ENCODE measurements around the gene FAM120AOS. TPM values are rescaled to one million over a fixed set of nuclear protein-coding genes. Genes with fewer than 3 reads are reported as not detected.

FAM120AOS gene
- total and polyA plus RNA-seq, 2 of the 8 experiments (the other 6 are each of a cell fraction or from before 2014, with no cell fraction given) = 29.6 to 37.6 TPM

GRCh38 chr9:93437996-93438395 is 15.4 kb downstream of the FAM120AOS start:
- H3K14ac ChIP-seq (ENCODE audit: insufficient read length) = no peak overlapping the region
- H2AK5ac ChIP-seq (ENCODE audit: low read depth, low read length) = no peak overlapping the region
- H2BK5ac ChIP-seq (ENCODE audit: low read depth, low read length) = no peak overlapping the region
- no peaks in the 10 kb centered on the region for H3K79me1 ChIP-seq (ENCODE audit: low read depth, low read length)
- no peak overlapping the region for H3K27ac ChIP-seq (ENCODE audit: low read depth, low read length)
- H4K91ac ChIP-seq (replicated peaks; ENCODE audit: insufficient read length, low read length) = no peak overlapping the region
- H3K4me3 ChIP-seq (ENCODE audit: extremely low read depth in 1 of 4, insufficient read depth in 2 of 4, low read depth in 3 of 4, low read length in 4 of 4) = no peak overlapping the region
- no peaks in the 10 kb centered on the region for H3K27me3 ChIP-seq (replicated peaks in 1 of 4; ENCODE audit: control insufficient read depth in 3 of 4, extremely low read depth in 1 of 4, insufficient read depth in 3 of 4, low read length in 3 of 4)
- H2AFZ ChIP-seq (ENCODE audit: low read length) = no peak overlapping the region
- no peak overlapping the region for H4K8ac ChIP-seq (ENCODE audit: extremely low read depth, insufficient read depth, low read length)
- no peaks in the 10 kb centered on the region for H3K23me2 ChIP-seq (ENCODE audit: low read depth, low read length)
- H3K4me2 ChIP-seq (ENCODE audit: insufficient read depth in 1 of 2, low read depth in 2 of 2, low read length in 2 of 2) = no peak overlapping the region
- H3K36me3 ChIP-seq (ENCODE audit: control insufficient read depth in 2 of 4, insufficient read depth in 4 of 4, low read length in 3 of 4) = no peaks in the 10 kb centered on the region
- no peak overlapping the region for H2BK120ac ChIP-seq (replicated peaks; ENCODE audit: low read depth, low read length)
- no peaks in the 10 kb centered on the region for H4K20me1 ChIP-seq (replicated peaks in 1 of 2; ENCODE audit: control insufficient read depth in 1 of 2, insufficient read depth in 2 of 2, low read length in 2 of 2)
- H3K79me2 ChIP-seq (ENCODE audit: control insufficient read depth in 1 of 2, insufficient read depth in 2 of 2, low read length in 2 of 2) = no peaks in the 10 kb centered on the region
- FAIRE-seq (no peak), DNase-seq (ENCODE audit: low read depth in 1 of 2, low spot score in 2 of 2) (no peak)
- H2BK15ac ChIP-seq (ENCODE audit: low read length) = no peak overlapping the region
- POLR2A ChIA-PET (ENCODE audit: partially characterized antibody) = no interaction called here
- no peak overlapping the region for H2BK12ac ChIP-seq (ENCODE audit: low read depth, low read length)
- H3K23ac ChIP-seq (ENCODE audit: insufficient read length) = no peak overlapping the region
- no peak overlapping the region for H2BK20ac ChIP-seq (ENCODE audit: low read length)
- no peak overlapping the region for H3K4ac ChIP-seq (replicated peaks; ENCODE audit: insufficient read length, low read depth, low read length)
- 82% methylated on average over 2 of the region's 2 CpGs; no CpG with 5 or more reads in 1 of the 2 experiments for WGBS, 2 experiments (ENCODE audit: extremely low coverage in 1 of 2, insufficient coverage in 1 of 2, insufficient read length in 1 of 2, insufficient replicate concordance in 2 of 2, low coverage in 1 of 2, low lambda C conversion rate in 2 of 2, missing lambda C conversion rate in 1 of 2)
- H3K4me1 ChIP-seq (replicated peaks in 1 of 4; ENCODE audit: control insufficient read depth in 3 of 4, insufficient read depth in 4 of 4, low read length in 3 of 4) = no peaks in the 10 kb centered on the region; a peak in 1 of 7 replicates
- no peak overlapping the region for H3K18ac ChIP-seq (ENCODE audit: extremely low read depth, low read length)
- H3K9ac ChIP-seq (replicated peaks in 1 of 4; ENCODE audit: extremely low read depth in 1 of 4, low read depth in 3 of 4, low read length in 3 of 4) = no peak overlapping the region
- CTCF ChIA-PET (ENCODE audit: partially characterized antibody) = no interaction called here
- H4K5ac ChIP-seq (ENCODE audit: insufficient read length, low read depth, low read length) = no peak overlapping the region
- H3K9me3 ChIP-seq (ENCODE audit: insufficient read depth in 2 of 2, low read depth in 1 of 2, low read length in 1 of 2) = no peaks in the 10 kb centered on the region
- no peak overlapping the region for H3K56ac ChIP-seq (replicated peaks; ENCODE audit: insufficient read length, low read depth, low read length)
- TF ChIP-seq RBBP5 (IDR thresholded peaks at IDR 0.05; ENCODE audit: borderline replicate concordance, low read depth, low read length) (no peak), TBP (IDR thresholded peaks at IDR 0.05; ENCODE audit: low read depth, low read length) (no peak), SIX5 (IDR thresholded peaks at IDR 0.05; ENCODE audit: low read depth, low read length) (no peak), GABPA (IDR thresholded peaks at IDR 0.05; ENCODE audit: borderline replicate concordance, insufficient read depth, low read length) (no peak), GTF2F1 (IDR thresholded peaks at IDR 0.05; ENCODE audit: borderline replicate concordance, low read depth, low read length) (no peak), RFX5 (IDR thresholded peaks at IDR 0.05; ENCODE audit: borderline replicate concordance, low read depth, low read length) (no peak), FOSL1 (IDR thresholded peaks at IDR 0.05; ENCODE audit: insufficient read depth, low read depth, low read length) (no peak), EP300 (IDR thresholded peaks at IDR 0.05; ENCODE audit: borderline replicate concordance in 1 of 2, low read depth in 2 of 2, low read length in 2 of 2) (no peak), KDM1A (IDR thresholded peaks at IDR 0.05; ENCODE audit: borderline replicate concordance, low read length) (no peak), RAD21 (IDR thresholded peaks at IDR 0.05 in 1 of 2, conservative IDR thresholded peaks at IDR 0.05 in 1 of 2; ENCODE audit: low read depth in 2 of 2, low read length in 2 of 2) (no peak), EZH2 (IDR thresholded peaks at IDR 0.05; ENCODE audit: low read depth, low read length, severe bottlenecking) (no peak), MAX (IDR thresholded peaks at IDR 0.05) (no peak)
- TF ChIP-seq, protein P1, sequence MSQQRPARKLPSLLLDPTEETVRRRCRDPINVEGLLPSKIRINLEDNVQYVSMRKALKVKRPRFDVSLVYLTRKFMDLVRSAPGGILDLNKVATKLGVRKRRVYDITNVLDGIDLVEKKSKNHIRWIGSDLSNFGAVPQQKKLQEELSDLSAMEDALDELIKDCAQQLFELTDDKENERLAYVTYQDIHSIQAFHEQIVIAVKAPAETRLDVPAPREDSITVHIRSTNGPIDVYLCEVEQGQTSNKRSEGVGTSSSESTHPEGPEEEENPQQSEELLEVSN (IDR thresholded peaks at IDR 0.05) = no peak
